KOPT-K1 (cell line): Measurements from ENCODE around the gene ALDH9A1.
"Not testable (repeated sequence)": the region's sequence is repeated elsewhere in the genome, so short reads cannot be mapped to it uniquely, and the experiment has no call there.

Experiments used
- H3K27ac ChIP-seq: fragments of 200-600 bp; sonication (generic); 2 replicates; pipeline ENCODE4 v1.5.1; 2016; ENCODE audit warnings: antibody characterized with exemption, mild to moderate bottlenecking, low read depth, low read length; ENCODE audit not compliant: poor library complexity, severe bottlenecking
- H3K36me3 ChIP-seq: fragments of 200-600 bp; sonication (generic); 2 replicates; pipeline ENCODE4 v1.5.1; 2017; ENCODE audit warnings: antibody characterized with exemption, mild to moderate bottlenecking, low read length, moderate library complexity; ENCODE audit not compliant: insufficient read depth
- H3K9me3 ChIP-seq: fragments of 200-600 bp; sonication (generic); 2 replicates; pipeline ENCODE4 v1.5.1; 2017; ENCODE audit warnings: antibody characterized with exemption, low read length, mild to moderate bottlenecking; ENCODE audit not compliant: insufficient read depth, poor library complexity, severe bottlenecking

ALDH9A1 gene

GRCh38 chr1:165697881-165698760, at the start of gene ALDH9A1:
TSS of gene ALDH9A1 (minus strand) at chr1:165698562. CDS start at chr1:165698558, 4 bp downstream.
- Histone ChIP-seq H3K9me3 (no peaks in the 10 kb centered on the region), H3K27ac (peak within 1 kb of the TSS; percentile 94), H3K36me3 (peaks cover 13% of the 10 kb centered on the region; the same call in 1 of the 2 replicates)

- Histone ChIP-seq H3K9me3 (no peaks in the 10 kb centered on the region), H3K36me3 (peaks cover 92% of the 10 kb centered on the region), H3K27ac (no peak overlapping the region)
These were observed 49.5 kb upstream of the ALDH9A1 start for GRCh38 chr1:165747632-165748447.

- H3K9me3 ChIP-seq, H3K27ac ChIP-seq: not testable (repeated sequence)
- H3K36me3 ChIP-seq = peaks cover 92% of the 10 kb centered on the region
These were observed 46.6 kb upstream of the ALDH9A1 start for GRCh38 chr1:165744913-165745312.

- no peaks in the 10 kb centered on the region for H3K9me3 ChIP-seq
- H3K36me3 ChIP-seq = peaks cover 89% of the 10 kb centered on the region
- no peak overlapping the region for H3K27ac ChIP-seq
These were observed 43.8 kb upstream of the ALDH9A1 start for GRCh38 chr1:165742194-165742593.

- Histone ChIP-seq H3K9me3 (no peaks in the 10 kb centered on the region), H3K36me3 (peaks cover 87% of the 10 kb centered on the region), H3K27ac (no peak overlapping the region)
These were observed 40.4 kb upstream of the ALDH9A1 start for GRCh38 chr1:165738794-165739193.

- Histone ChIP-seq H3K27ac (no peak overlapping the region), H3K36me3 (peaks cover 86% of the 10 kb centered on the region), H3K9me3 (no peaks in the 10 kb centered on the region)
These were observed 38.8 kb upstream of the ALDH9A1 start for GRCh38 chr1:165737196-165737595.

GRCh38 chr1:165734906-165735305, 36.5 kb upstream of the ALDH9A1 start:
- no peak overlapping the region for H3K27ac ChIP-seq
- peaks cover 78% of the 10 kb centered on the region for H3K36me3 ChIP-seq
- H3K9me3 ChIP-seq = no peaks in the 10 kb centered on the region

- H3K27ac ChIP-seq = no peak overlapping the region
- peaks cover 57% of the 10 kb centered on the region for H3K36me3 ChIP-seq
- H3K9me3 ChIP-seq = no peaks in the 10 kb centered on the region
These were observed 28.5 kb upstream of the ALDH9A1 start for GRCh38 chr1:165726841-165727240.

GRCh38 chr1:165726169-165726568, 27.8 kb upstream of the ALDH9A1 start:
- H3K36me3 ChIP-seq = peaks cover 54% of the 10 kb centered on the region
- H3K27ac ChIP-seq = no peak overlapping the region
- no peaks in the 10 kb centered on the region for H3K9me3 ChIP-seq

GRCh38 chr1:165717918-165718515, 19.7 kb upstream of the ALDH9A1 start:
- Histone ChIP-seq H3K27ac (no peak overlapping the region), H3K36me3 (no peaks in the 10 kb centered on the region)

GRCh38 chr1:165716265-165717051, 18.1 kb upstream of the ALDH9A1 start:
- not testable (repeated sequence) for H3K36me3 ChIP-seq

More at GRCh38 chr1:165717918-165718515, 19.7 kb upstream of the ALDH9A1 start:
- H3K9me3 ChIP-seq = no peaks in the 10 kb centered on the region

GRCh38 chr1:165712764-165713163, 14.4 kb upstream of the ALDH9A1 start:
- Histone ChIP-seq H3K9me3 (no peaks in the 10 kb centered on the region), H3K27ac (no peak overlapping the region), H3K36me3 (no peaks in the 10 kb centered on the region)

More at GRCh38 chr1:165716265-165717051, 18.1 kb upstream of the ALDH9A1 start:
- H3K9me3 ChIP-seq, H3K27ac ChIP-seq: not testable (repeated sequence)

GRCh38 chr1:165707984-165708706, 9.8 kb upstream of the ALDH9A1 start:
- H3K9me3 ChIP-seq = no peaks in the 10 kb centered on the region
- H3K27ac ChIP-seq = no peak overlapping the region
- H3K36me3 ChIP-seq = no peaks in the 10 kb centered on the region

GRCh38 chr1:165703648-165704047, 5.3 kb upstream of the ALDH9A1 start:
- H3K27ac ChIP-seq = no peak overlapping the region
- no peaks in the 10 kb centered on the region for H3K9me3 ChIP-seq
- H3K36me3 ChIP-seq = no peaks in the 10 kb centered on the region
